CMK (cell line): ENCODE data around the gene ODC1.

Experiments
- DNase-seq: peaks from one replicate; pipeline ENCODE4 v3.0.0-alpha.2; 2010; ENCODE audit warnings: low read depth

The ODC1 gene

DNA sequence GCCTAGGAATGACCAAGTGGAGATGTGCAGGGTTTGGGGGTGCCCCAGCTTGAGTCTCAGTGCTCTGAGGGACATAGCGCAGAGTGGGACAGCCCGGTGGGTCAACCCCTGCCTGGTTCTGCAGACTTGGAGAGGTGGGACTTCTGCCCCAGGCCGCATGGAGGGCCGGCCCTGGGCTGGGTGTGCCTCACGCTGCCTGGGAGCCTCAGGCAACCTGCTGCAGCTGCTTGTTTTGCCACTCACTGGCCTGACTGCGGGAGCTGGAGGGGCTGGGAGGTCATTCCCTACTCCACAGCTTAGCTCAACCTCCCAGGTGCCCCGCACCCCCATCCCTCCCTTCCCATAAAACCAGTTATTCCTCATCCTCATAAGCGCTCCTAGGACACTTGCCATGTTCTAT, 33.1 kb downstream of the ODC1 start:
- DNase-seq = no peak

DNA sequence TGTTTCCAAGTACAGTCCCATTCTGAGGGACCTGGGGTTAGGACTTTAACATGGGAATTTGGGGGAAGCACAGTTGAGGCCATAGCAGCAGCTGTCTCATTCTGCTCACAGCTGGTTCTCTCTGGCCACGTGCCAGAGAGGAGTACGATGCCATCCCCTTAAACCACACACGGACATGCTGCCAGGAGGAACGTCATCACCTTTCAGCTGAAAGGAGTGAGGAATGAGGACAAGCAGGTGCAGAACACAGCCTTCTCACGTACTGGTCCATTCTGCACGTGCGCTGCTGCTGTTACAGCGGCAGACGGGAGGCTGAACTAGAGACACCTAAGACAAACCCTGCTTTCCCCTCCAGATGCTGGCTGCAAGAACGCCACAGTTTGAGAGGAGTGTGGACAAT, 33.5 kb downstream of the ODC1 start:
- no peak for DNase-seq

DNA sequence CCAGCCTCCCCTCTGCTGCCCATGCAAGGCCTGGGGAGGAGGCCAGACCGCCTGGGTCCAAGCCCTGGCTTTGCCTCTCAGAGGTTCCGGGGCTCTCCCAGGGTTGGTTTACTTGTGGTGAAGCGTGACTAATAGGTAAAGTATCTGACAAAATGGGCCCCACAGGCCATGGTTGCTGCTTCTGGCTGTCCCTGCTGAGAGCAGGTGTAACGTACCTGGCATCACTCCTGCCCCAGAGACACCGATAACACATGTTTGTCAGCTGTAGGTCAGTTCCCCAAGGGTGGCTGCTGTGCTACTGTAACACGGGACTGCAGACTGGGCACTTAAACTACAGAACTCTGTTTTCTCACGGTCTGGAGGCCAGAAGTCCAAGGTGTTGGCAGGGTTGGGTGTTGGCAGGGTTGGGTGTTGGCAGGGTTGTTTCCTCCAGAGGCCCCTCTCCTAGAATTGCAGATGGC, 34.1 kb downstream of the ODC1 start:
- no peak for DNase-seq

DNA sequence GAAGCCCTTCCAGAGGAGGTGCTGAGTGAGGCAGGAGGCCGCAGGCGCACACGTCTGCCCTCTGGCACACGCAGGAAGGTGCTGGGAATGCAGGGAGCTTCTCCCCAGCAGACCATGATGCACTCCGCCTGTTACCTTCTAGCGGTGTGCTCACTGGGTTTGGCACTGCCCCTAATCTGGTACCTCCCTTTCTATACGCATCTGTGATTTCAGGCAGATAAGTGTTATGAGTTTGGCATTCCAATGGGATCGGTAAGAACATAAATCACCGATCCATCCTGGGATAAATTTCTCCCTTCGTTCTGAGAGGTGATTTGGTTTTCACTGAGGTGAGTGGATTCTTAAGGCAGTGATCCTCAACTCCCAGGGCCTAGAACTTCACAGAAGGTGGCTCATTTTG, 34.6 kb downstream of the ODC1 start:
- no peak for DNase-seq

DNA sequence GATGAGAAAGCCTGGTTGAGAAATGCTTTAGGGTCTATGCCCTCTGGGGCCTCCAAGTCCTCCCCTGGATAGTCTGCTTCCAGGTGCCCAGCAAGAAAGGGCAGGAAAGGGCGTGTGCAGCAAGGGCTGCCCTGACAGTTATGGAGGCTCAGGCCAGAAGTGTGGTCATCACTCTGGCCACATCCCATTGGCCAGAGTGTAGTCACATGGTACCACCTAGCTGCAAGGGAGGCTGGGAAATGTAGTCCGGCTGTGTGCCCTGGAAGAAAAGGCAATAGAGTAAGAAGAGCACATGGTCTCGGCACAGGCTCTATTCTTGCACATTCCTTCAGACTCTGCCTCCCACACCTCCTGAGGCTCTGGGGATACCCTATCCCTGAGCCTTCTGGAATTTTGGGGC, 35.7 kb downstream of the ODC1 start:
- no peak for DNase-seq

DNA sequence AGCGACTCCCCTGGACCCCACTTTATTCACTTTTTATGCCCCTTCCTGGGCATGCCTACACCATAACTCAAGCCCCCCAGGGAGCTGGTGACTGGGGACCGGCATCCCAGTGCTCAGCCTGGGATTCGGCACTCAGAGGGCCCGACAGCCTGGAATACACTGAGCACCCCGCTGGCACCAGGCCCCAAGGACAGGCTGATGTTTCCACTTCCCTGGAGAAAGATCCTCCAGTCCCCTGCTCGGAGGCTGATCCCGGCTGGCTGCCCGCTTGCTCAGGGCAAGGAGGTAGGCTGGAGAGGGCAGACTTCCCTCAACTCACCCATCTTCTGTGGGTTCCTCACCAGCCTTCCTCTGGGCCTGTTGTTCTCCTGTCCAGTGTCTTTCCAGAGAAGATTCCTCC, 36.6 kb downstream of the ODC1 start:
- no peak for DNase-seq

DNA sequence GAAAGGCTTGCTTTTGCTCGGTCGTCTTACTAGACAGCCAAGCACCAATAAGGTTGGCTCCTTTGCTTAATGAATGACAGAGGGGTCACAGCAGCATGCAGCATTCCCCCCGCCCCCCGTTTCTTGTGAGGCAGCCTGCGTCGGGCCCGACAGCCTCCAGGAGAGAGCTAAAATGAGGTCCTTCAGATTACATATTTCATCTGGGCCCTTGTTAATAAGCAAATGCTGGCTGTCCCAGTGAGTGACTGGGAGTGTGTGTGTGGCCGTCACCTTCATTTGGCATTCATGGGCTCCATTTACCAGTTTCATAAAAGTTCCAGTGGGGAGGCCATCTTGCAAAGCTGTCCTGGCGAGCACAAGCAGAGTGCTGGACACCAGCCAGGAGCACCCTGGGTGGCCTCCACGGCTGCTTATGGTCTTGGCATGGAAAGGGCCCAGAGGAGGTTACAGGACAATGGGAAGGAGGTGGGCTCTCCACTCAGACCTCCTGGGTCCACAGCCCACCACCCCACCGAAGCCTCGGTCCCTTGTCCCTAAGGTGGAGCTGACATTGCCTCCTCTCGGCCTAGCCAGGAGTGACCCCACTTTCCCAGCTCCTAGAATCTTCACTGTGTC, 37.2 kb downstream of the ODC1 start:
- no peak for DNase-seq

DNA sequence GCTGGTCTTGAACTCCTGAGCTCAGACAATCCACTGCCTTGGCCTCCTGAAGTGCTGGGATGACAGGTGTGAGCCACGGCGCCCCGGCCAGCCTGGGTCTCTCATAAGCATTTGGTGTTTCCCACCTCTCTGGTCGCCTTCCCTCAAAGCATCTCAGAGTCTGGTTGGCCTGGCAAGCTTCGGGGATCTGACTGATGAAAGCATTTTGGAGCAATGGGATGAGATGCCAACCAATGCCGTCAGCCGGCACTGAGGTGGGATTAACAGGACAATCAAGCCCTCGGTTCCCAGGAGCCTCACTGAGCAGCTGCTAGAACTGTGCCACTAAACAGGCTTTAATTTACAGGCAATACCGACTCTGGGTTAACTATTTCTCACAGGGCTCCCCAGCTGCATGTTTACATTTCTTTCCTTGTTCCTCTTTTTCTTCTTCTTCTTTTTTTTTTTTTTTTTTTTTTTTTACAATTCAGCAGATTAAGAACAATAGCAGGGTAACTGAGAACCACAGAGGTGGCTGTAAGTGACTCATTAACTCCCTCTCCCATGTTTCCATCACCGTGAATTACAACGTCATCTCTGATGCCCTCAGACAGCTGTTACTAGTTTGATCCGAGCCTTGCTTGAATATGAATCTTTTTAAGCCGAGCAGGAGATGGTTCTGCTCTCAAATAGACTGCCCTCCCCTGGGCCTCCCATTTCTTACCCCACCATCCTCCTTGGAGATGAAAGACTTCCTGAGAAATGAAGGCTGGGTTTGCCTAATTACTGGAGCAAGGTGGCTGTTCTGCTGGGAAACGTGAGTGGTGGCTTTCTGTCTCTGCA, 37.9 kb downstream of the ODC1 start:
- no peak for DNase-seq

DNA sequence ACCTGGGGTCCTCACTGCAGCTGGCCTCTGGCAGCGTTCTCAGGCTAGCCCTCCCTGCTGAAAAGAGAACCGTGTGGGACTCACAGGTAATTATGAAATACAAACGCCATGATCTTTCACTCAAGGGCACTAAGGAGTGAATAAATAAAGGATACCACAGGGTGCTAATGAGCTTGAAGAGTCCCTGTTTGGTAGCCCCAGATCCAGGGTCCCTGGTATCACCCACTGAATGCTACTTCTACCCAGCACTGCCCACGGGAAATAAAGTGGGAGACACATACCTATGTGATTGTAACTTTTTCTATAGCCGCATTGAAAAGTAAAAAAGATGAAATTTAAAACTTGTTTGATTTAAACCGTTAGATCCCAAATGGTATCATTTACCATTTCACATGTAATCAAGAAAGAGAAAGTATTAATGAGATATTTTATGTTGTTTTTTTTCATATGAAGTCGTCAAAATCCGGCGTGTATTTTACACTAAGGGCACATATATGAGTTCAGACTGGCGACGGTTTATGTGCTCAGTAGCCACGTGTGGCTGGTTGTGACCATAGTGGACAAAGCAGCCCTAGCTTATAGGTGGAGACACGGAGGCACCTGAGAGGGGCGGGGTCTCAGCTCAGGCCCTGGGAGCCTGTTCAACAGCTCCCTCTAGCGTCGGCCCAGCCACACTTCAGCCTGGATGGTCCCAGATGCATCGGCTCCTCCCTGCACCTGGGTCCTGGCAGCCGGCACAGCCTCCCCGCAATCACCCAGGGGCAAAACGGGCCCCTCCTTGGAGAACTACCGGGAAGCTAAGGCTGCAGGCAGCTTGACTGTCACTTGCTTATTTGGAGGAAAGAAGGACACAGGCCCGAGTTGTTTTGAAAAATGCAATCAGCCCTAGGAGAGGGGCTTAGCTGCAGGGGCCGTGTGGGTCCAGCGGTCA, 39.2 kb downstream of the ODC1 start:
- DNase-seq = peak; percentile 62

DNA sequence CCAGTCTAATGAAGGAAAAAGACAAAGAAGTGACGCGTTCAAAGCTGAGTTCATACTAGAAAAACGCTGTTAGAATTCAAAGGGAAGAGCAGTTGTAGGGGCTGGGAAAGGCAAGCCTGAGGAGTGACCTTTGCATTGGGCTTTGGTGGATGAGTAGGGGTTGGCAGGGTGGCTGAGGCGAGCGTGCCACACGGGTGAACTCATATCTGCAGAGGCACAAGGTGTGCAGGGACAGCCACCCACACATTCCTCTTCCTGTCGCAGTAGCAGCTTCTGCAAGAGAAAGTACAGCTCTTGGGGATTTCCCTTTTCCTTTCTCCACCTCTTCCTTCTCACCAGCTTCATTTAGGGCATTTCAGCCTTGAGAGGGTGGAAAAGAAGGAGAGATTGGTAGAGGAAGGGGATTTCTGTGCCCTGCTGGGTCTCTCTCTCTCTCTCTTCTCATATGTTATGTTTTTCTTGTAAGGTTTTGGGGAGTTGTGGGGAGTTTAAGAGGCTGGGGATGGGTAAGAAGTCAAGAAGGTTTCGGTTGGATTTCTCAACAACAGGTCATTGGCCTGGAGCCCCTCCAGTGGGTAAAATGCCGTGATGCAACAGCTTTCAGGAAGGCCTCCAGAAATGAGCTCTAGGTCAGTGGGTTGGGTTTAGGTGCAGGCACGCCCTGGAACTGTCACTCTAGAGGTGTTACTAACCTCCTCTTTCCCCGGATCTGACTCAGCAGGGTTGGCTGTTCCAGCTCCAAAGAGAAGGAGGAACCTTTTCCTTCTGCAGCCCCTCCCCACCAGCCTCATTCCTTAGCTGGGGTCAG, 40.1 kb downstream of the ODC1 start:
- no peak for DNase-seq

DNA sequence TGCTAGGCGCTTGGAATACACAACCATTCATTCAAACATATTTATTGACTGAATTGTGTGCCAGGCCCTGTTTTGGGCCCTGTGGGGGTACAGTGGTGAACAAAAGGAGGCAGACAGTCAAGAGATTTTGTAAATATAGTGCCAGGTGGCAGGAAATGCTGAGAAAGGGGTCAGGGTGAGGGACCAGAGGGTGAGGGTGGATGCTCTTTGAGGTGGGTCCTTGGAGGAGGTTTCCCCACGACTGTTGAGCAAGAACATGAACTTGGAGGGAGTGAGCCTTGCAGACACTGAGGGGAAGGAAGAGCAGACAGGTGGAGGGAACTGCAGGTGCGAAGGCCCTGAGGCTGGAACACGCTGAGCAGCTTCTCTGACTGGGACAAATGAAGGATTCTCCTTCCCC, 40.7 kb downstream of the ODC1 start:
- no peak for DNase-seq

DNA sequence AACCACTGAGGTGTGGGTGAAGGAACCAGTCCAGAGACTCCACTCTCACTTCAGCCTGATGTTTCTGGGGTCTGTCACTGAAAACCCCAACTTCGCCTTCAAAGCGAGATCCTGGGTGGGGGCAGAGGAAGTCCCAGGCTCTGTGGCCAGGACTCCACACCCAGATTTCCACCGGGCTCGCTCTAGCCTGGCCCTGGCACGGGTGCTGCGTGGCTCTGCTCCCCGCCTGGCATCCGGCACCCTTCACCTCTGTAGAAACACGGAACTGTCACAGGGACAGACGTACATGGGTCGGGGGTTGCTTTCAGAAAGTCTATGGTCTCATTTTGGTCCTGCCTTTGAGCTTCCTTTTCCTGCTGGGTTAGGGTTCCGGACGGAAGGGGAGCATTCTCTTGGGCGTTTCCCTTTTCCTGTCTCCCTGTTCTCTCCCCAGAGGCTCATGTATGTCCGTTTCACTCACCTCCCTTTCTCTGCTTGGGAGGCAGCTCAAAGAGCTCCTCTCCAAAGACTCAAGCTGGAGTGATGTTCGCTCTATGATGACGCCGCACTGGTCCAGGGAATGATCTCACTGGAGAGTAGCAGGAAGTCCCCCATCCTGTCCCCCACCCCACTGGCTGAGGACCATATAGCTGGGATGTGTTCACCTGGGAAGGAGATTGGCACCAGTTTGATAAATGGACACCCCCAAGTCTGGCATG, 41.5 kb downstream of the ODC1 start:
- no peak for DNase-seq

DNA sequence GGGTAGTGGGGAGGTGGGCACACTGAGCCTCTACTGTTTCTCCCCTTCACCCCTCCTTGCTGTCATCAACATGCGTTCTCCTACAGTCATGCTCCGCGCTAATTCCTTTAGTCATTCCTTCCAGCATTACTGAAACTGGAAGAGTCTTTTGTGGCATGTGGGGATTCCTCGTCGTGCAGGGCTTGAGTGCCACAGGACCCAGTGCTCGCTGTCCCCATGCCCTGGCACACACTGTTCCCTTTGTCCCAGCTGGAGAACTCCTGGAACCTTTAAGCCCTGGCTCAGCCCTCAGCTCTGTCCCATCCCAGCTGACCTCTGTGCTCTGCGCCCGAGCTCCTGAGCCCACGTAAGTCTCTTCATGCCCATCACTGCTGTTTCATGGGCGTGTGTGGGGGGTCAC, 42.1 kb downstream of the ODC1 start:
- DNase-seq = no peak

DNA sequence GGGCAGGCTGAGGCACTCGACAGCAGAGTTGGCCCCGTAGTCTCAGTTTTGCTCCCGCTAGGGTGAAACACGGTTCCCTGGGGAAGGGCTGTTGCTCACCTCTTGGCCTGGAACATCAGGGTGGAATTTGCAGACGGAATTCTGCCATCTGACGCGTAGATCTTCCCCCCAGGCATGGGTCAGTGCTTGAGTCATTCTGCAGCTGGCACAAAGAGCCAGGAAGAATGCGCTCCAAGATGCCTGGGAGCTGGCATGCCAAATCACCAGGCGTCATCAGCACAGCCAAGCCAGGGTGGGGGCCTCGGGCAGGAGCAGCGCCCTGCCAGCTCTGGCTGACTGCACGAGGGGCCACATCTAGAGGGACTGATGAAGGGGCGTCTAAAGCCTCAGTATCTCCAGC, 42.7 kb downstream of the ODC1 start:
- DNase-seq = no peak

DNA sequence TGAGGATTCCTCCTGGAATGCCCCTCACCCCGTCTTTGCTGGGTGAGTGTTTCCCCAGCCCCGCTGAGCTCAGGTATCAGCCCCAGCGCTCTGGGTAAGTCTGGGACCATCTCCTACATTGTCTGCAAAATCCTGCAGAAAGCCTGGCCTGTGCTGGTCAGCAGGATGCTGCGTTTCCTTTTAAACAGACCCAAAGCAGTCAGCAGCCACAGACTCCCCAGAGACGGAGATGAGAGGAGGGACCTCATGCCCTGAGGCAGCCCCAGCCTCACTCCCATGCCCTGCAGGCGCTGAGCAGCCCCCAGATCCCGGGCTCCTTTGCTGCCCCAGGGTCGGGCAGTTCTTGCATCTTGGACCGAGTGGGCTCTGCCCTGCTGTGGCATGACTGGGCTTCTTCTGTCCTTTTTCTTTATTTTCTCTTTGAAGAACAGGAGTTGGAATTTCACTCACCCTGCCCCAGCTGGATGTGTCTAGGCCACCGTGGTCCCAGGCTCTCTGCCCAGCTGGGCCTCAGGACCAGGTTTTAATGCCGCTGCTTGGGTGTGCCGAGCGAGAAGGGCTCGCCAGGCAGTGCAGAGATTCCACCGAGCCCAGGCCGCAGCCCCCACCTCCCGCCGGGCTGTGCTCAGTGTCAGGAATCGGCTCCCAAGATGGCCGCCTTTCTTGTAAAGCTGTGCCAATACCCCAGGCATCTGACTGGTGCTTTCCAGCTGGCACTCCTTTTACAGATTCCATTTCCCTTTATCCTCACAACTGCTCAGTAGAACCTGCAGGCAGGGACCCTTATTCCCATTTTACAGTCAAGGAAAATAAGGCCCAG, 43.6 kb downstream of the ODC1 start:
- DNase-seq = no peak

DNA sequence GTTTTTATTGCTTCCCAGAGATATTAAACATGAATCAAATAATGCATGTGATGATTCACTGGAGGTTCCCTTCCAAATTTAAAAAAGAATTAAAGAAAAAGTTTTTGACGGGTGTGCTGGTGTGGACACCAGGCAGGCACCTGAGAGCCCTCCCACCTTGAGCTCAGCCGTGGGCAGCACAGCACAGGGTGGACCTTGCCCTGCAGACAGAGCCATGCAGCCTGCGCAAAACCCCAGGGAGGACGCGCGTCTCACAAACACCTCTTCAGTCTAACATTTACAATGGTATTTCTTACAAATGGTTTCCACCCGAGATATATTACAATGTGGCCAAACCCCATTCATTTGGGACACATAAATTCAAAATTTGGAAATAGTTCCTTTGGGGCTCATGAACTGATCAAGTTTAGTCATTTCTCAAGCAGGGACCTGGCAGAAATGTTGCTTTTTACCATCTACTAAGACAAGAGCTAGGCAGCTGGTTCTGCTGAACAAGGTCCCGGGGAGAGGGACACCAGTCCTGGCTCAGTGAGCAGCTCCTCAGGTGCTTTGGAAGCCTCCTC, 45.4 kb downstream of the ODC1 start:
- DNase-seq = no peak

DNA sequence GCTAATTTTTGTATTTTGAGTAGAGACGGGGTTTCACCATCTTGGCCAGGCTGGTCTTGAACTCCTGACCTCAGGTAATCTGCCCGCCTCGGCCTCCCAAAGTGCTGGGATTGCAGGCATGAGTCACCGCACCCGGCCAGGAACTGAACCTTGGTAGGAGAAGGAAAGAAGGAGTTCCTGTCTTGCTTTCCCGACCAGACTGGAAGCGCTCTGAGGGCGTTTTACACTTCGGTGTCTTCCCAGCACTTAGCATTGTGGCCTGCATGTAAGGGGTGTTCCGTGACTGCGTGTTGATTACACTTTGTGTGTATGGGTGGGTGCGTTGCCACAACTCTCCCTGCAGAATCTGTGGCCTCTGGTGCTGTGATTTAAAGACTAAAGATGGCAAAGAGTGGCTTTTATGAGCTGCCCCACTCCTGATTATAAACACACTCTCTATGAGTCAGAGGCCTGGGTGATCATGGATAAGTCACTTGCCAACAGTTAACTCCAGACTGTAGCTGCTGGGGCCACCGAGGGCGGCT, 46.0 kb downstream of the ODC1 start:
- DNase-seq = no peak

DNA sequence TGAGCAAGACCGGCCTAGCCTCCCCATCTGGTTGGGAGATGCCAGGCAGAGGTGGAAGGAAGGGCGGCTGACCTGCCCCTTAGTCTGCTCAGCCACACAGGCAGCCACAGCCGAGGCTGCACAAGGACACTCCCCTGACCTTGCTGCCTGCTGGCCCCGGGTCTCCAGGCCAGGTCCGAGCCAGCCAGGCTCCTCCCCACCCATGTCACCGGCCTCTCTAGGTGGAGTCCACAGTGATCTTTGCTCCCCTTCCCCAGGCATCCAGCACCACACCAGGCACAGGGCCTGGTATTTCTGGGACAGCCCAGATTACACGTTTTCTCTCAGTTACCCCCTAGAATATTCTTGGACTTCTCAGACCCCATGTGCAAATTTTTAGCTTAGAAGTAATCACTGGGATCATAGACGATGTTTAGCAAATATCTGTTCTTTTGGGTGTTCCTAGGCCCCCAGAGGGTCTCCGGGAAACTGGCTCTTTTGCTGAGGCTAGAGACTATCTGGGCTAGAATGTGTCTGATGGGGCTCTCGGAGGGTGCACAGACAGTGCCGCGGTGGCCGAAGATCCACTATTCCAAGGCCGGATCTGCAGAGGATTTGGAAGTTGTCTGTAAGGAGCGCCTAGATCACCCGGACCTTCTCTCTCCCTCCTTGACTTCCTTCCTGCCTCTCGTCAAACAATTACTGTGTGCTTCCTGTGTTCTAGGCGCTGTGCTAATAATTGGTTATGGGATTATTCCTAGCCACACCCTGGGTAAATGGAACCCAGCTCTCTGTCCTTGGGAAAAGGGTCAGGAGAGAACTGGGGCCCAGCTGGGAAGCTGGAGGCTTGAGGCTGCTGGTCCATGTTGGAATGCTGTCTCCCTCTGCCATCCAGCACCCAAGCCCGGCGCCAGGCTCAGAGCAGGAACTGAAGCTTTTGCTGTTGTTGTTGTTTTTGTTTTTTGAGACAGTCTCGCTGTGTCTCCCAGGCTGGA, 46.9 kb downstream of the ODC1 start:
- no peak for DNase-seq

DNA sequence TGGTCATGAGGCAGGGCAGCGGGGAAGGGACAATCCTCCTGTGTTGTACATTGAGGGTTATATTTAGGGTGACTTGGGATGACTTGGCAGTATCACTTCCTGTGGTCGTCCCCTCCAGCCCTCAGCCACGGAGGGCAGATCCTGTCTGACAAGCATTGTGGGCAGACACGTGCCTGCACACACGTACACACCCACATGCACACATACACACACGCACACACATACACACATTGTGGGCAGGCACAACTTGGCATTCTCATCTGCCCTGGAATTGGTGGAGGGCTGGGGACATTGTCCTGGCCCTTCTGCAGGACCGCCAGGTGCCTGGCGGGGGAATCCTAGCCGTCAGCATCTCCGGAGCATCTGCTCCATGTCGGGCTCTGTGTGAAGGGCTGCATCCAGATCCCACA, 47.6 kb downstream of the ODC1 start:
- DNase-seq = peak; percentile 92
